HL-60 (cell line): ENCODE measurements around the gene SPINK6.

Experiments
- DNase-seq, 2 experiments: peaks; one replicate each; pipeline ENCODE4 v3.0.0-alpha.2; 2010 to 2020; ENCODE audit warnings: low read depth in 1 of 2, low spot score in 1 of 2
- H3K27ac ChIP-seq: fragments of 250-450 bp; sonication (Bioruptor Pico); replicated peaks from 2 replicates; pipeline ENCODE4 v1.5.1; 2020; ENCODE audit warnings: mild to moderate bottlenecking, moderate library complexity
- H3K27me3 ChIP-seq: fragments of 250-450 bp; sonication (Bioruptor Pico); 2 replicates; pipeline ENCODE4 v1.5.1; 2021; ENCODE audit warnings: mild to moderate bottlenecking, moderate library complexity; ENCODE audit not compliant: insufficient read depth, poor library complexity, severe bottlenecking
- H3K4me3 ChIP-seq: replicated peaks from 2 replicates; pipeline ENCODE4 v1.5.1; 2011; ENCODE audit warnings: mild to moderate bottlenecking, control low read depth, low read length; ENCODE audit not compliant: insufficient read depth
- GABPA ChIP-seq: IDR thresholded peaks from 2 replicates; pipeline ENCODE4 v1.6.1; 2012; ENCODE audit warnings: low read depth
- POLR2AphosphoS5 ChIP-seq: IDR thresholded peaks from 2 replicates; pipeline ENCODE4 v1.6.1; 2012; ENCODE audit warnings: low read depth
- REST ChIP-seq: IDR thresholded peaks from 2 replicates; pipeline ENCODE4 v1.6.1; 2012; ENCODE audit warnings: low read depth; ENCODE audit not compliant: insufficient replicate concordance
- SPI1 ChIP-seq: IDR thresholded peaks from 2 replicates; pipeline ENCODE4 v1.6.1; 2012; ENCODE audit warnings: low read depth, mild to moderate bottlenecking, borderline replicate concordance
- TF ChIP-seq, protein P1 (sequence below): IDR thresholded peaks from one replicate; pipeline ENCODE4 v1.5.1; 2011; ENCODE audit warnings: low read length, control low read depth, inconsistent platforms; ENCODE audit not compliant: insufficient read depth

The SPINK6 gene

DNA sequence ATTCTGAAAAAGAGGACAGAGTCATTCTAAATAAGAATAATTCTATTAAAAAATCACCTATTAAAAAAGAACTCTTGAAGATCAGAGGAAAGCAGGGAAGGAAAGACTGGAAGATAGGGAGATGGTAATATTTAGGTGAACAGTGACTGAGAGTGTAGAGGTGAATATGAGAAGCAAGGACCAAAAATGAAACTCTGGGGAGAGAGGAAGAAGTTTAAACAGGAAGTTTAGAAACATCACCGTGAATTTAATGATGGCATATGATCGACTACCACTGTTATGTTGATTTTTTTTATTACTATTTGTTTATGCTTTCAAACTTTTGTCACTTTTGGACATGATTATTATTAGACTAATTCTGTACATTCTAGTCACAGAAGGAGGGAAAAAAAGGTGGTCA is 1.7 kb upstream of the SPINK6 start:
- Histone ChIP-seq H3K27me3 (no peaks in the 10 kb centered on the region), H3K27ac (no peak overlapping the region), H3K4me3 (no peak overlapping the region)
- no peak for DNase-seq
- TF ChIP-seq, protein P1, sequence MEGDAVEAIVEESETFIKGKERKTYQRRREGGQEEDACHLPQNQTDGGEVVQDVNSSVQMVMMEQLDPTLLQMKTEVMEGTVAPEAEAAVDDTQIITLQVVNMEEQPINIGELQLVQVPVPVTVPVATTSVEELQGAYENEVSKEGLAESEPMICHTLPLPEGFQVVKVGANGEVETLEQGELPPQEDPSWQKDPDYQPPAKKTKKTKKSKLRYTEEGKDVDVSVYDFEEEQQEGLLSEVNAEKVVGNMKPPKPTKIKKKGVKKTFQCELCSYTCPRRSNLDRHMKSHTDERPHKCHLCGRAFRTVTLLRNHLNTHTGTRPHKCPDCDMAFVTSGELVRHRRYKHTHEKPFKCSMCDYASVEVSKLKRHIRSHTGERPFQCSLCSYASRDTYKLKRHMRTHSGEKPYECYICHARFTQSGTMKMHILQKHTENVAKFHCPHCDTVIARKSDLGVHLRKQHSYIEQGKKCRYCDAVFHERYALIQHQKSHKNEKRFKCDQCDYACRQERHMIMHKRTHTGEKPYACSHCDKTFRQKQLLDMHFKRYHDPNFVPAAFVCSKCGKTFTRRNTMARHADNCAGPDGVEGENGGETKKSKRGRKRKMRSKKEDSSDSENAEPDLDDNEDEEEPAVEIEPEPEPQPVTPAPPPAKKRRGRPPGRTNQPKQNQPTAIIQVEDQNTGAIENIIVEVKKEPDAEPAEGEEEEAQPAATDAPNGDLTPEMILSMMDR, result no peak
- TF ChIP-seq REST, result no peak
- no peak for TF ChIP-seq SPI1
- TF ChIP-seq GABPA, result no peak
- no peak for TF ChIP-seq POLR2AphosphoS5

- Histone ChIP-seq H3K27me3 (no peaks in the 10 kb centered on the region), H3K27ac (no peak overlapping the region), H3K4me3 (no peak overlapping the region)
- TF ChIP-seq GABPA, result no peak
- no peak for TF ChIP-seq REST
- no peak for TF ChIP-seq SPI1
- no peak for TF ChIP-seq POLR2AphosphoS5
- TF ChIP-seq, protein P1, result no peak
- DNase-seq, result no peak
These were observed 2.4 kb downstream of the SPINK6 start for GRCh38 chr5:148205044-148205806.

DNA sequence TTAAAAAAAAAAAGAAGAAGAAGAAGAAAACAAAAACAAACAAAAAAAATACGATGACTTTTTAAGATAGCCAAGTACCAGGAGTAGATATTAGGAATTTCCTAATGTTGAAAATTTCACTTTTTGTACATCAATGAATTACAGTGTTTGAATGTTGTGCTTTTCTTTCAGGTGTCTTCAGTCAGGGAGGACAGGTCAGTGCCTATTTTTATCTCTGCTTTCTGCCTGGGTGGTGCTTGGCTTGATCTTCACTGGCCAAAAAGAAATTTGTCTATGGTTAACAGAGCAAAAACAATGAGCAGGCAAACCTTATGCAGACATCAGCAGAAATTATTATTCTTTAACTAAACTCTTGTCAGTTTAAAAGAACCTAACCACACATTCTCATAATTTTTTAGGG is 3.0 kb downstream of the SPINK6 start:
- TF ChIP-seq, protein P1, result no peak
- no peak for TF ChIP-seq GABPA
- TF ChIP-seq REST, result no peak
- no peak for TF ChIP-seq SPI1
- TF ChIP-seq POLR2AphosphoS5, result no peak
- no peak for DNase-seq
- H3K27ac ChIP-seq, result no peak overlapping the region
- H3K27me3 ChIP-seq, result no peaks in the 10 kb centered on the region
- H3K4me3 ChIP-seq, result no peak overlapping the region
